Measurements from ENCODE around the gene TAOK2.

Gene TAOK2

GRCh38 chr16:29963021-29963743, 10.5 kb upstream of the TAOK2 start:
- DNase-seq, result no peak

GRCh38 chr16:29968205-29968604, 5.5 kb upstream of the TAOK2 start:
- DNase-seq, result no peak

GRCh38 chr16:29971304-29971703, 2.4 kb upstream of the TAOK2 start:
- no peak for DNase-seq

- DNase-seq, result no peak
These were observed 1.2 kb upstream of the TAOK2 start for GRCh38 chr16:29972500-29972899.

GRCh38 chr16:29972992-29973383, 680 bp upstream of the TAOK2 start:
- no peak for DNase-seq

- no peak for DNase-seq
These were observed 844 bp downstream of the TAOK2 start for GRCh38 chr16:29974291-29975133.

GRCh38 chr16:29975134-29975538, 1.5 kb downstream of the TAOK2 start:
- no peak for DNase-seq

- no peak for DNase-seq
These were observed 2.3 kb downstream of the TAOK2 start for GRCh38 chr16:29975811-29976511.

- DNase-seq, result no peak
These were observed 3.6 kb downstream of the TAOK2 start for GRCh38 chr16:29977063-29977825.

GRCh38 chr16:29978081-29978480, 4.4 kb downstream of the TAOK2 start:
- DNase-seq, result no peak

- DNase-seq, result no peak
These were observed 5.0 kb downstream of the TAOK2 start for GRCh38 chr16:29978564-29979270.

- DNase-seq, result no peak
These were observed 9.1 kb downstream of the TAOK2 start for GRCh38 chr16:29982560-29983419.

- no peak for DNase-seq
These were observed 9.9 kb downstream of the TAOK2 start for GRCh38 chr16:29983420-29984136.

- DNase-seq, result no peak
These were observed 10.6 kb downstream of the TAOK2 start for GRCh38 chr16:29984137-29984763.

- no peak for DNase-seq
These were observed 11.1 kb downstream of the TAOK2 start for GRCh38 chr16:29984764-29985147.

GRCh38 chr16:29985271-29985811, 11.7 kb downstream of the TAOK2 start:
- no peak for DNase-seq

GRCh38 chr16:29986231-29986630, 12.6 kb downstream of the TAOK2 start:
- no peak for DNase-seq

- no peak for DNase-seq
These were observed 13.3 kb downstream of the TAOK2 start for GRCh38 chr16:29986931-29987330.

- no peak for DNase-seq
These were observed 13.9 kb downstream of the TAOK2 start for GRCh38 chr16:29987371-29988085.
